ENCODE results near the gene LYZL6. TPM values are rescaled to one million over a fixed set of nuclear protein-coding genes. Genes with fewer than 3 reads are reported as not detected.

LYZL6 gene
- total and polyA plus RNA-seq, 2 of the 8 experiments (the other 6 are each of a cell fraction or from before 2014, with no cell fraction given), result not detected

- no peak overlapping the region for H3K56ac ChIP-seq (replicated peaks; ENCODE audit: insufficient read length, low read depth, low read length)
- H3K79me2 ChIP-seq (ENCODE audit: control insufficient read depth in 1 of 2, insufficient read depth in 2 of 2, low read length in 2 of 2), result no peaks in the 10 kb centered on the region
- H3K9ac ChIP-seq (replicated peaks in 1 of 4; ENCODE audit: extremely low read depth in 1 of 4, low read depth in 3 of 4, low read length in 3 of 4), result no peak overlapping the region
- no peaks in the 10 kb centered on the region for H3K36me3 ChIP-seq (ENCODE audit: control insufficient read depth in 2 of 4, insufficient read depth in 4 of 4, low read length in 3 of 4)
- H2BK5ac ChIP-seq (ENCODE audit: low read depth, low read length), result no peak overlapping the region
- H3K23me2 ChIP-seq (ENCODE audit: low read depth, low read length), result no peaks in the 10 kb centered on the region
- H3K14ac ChIP-seq (ENCODE audit: insufficient read length), result no peak overlapping the region
- H2BK20ac ChIP-seq (ENCODE audit: low read length), result no peak overlapping the region
- no peak overlapping the region for H4K91ac ChIP-seq (replicated peaks; ENCODE audit: insufficient read length, low read length)
- H3K4me2 ChIP-seq (ENCODE audit: insufficient read depth in 1 of 2, low read depth in 2 of 2, low read length in 2 of 2), result no peak overlapping the region
- no peak for TF ChIP-seq NRF1 (IDR thresholded peaks at IDR 0.05; ENCODE audit: low read depth, low read length)
- TF ChIP-seq KDM5A (IDR thresholded peaks at IDR 0.05; ENCODE audit: low read length), result no peak
- TF ChIP-seq, protein P1, sequence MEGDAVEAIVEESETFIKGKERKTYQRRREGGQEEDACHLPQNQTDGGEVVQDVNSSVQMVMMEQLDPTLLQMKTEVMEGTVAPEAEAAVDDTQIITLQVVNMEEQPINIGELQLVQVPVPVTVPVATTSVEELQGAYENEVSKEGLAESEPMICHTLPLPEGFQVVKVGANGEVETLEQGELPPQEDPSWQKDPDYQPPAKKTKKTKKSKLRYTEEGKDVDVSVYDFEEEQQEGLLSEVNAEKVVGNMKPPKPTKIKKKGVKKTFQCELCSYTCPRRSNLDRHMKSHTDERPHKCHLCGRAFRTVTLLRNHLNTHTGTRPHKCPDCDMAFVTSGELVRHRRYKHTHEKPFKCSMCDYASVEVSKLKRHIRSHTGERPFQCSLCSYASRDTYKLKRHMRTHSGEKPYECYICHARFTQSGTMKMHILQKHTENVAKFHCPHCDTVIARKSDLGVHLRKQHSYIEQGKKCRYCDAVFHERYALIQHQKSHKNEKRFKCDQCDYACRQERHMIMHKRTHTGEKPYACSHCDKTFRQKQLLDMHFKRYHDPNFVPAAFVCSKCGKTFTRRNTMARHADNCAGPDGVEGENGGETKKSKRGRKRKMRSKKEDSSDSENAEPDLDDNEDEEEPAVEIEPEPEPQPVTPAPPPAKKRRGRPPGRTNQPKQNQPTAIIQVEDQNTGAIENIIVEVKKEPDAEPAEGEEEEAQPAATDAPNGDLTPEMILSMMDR (IDR thresholded peaks at IDR 0.05; ENCODE audit: control extremely low read depth in 1 of 3, insufficient read depth in 1 of 3, low read depth in 1 of 3, low read length in 3 of 3), result no peak
- TF ChIP-seq POLR2A (IDR thresholded peaks at IDR 0.05; ENCODE audit: control extremely low read depth in 1 of 2, low read depth in 2 of 2, low read length in 2 of 2), result no peak
- no peak for TF ChIP-seq POLR2AphosphoS5 (IDR thresholded peaks at IDR 0.05; ENCODE audit: low read depth, low read length)
- no peak overlapping the region for H4K5ac ChIP-seq (ENCODE audit: insufficient read length, low read depth, low read length)
- H2BK15ac ChIP-seq (ENCODE audit: low read length), result no peak overlapping the region
- H2AFZ ChIP-seq (ENCODE audit: low read length), result no peak overlapping the region
- H2AK5ac ChIP-seq (ENCODE audit: low read depth, low read length), result no peak overlapping the region
- no peak overlapping the region for H3K4ac ChIP-seq (replicated peaks; ENCODE audit: insufficient read length, low read depth, low read length)
- no peak overlapping the region for H3K18ac ChIP-seq (ENCODE audit: extremely low read depth, low read length)
- no peak overlapping the region for H2BK120ac ChIP-seq (replicated peaks; ENCODE audit: low read depth, low read length)
- CTCF ChIA-PET (ENCODE audit: partially characterized antibody), result interaction anchor here (0.5 to 7.2 kb wide), 5 partner anchors 9 to 171 kb away, joined by 3 to 33 read pairs (median 8); no protein-coding TSS in a partner anchor
- H3K4me3 ChIP-seq (ENCODE audit: extremely low read depth in 1 of 4, insufficient read depth in 2 of 4, low read depth in 3 of 4, low read length in 4 of 4), result no peak overlapping the region
- no peaks in the 10 kb centered on the region for H3K79me1 ChIP-seq (ENCODE audit: low read depth, low read length)
- no peak overlapping the region for H4K8ac ChIP-seq (ENCODE audit: extremely low read depth, insufficient read depth, low read length)
- no peak overlapping the region for H3K27ac ChIP-seq (ENCODE audit: low read depth, low read length)
- WGBS, 2 experiments (ENCODE audit: extremely low coverage in 1 of 2, insufficient coverage in 1 of 2, insufficient read length in 1 of 2, insufficient replicate concordance in 2 of 2, low coverage in 1 of 2, low lambda C conversion rate in 2 of 2, missing lambda C conversion rate in 1 of 2), result 96% methylated on average over 3 of the region's 3 CpGs; no CpG with 5 or more reads in 1 of the 2 experiments
- H3K9me3 ChIP-seq (ENCODE audit: insufficient read depth in 2 of 2, low read depth in 1 of 2, low read length in 1 of 2), result no peaks in the 10 kb centered on the region
- POLR2A ChIA-PET (ENCODE audit: partially characterized antibody), result no interaction called here
- FAIRE-seq (no peak), DNase-seq (ENCODE audit: low read depth in 1 of 2, low spot score in 2 of 2) (no peak)
- no peak overlapping the region for H3K23ac ChIP-seq (ENCODE audit: insufficient read length)
- H4K20me1 ChIP-seq (replicated peaks in 1 of 2; ENCODE audit: control insufficient read depth in 1 of 2, insufficient read depth in 2 of 2, low read length in 2 of 2), result no peaks in the 10 kb centered on the region
- no peaks in the 10 kb centered on the region for H3K27me3 ChIP-seq (replicated peaks in 1 of 4; ENCODE audit: control insufficient read depth in 3 of 4, extremely low read depth in 1 of 4, insufficient read depth in 3 of 4, low read length in 3 of 4)
- no peaks in the 10 kb centered on the region for H3K4me1 ChIP-seq (replicated peaks in 1 of 4; ENCODE audit: control insufficient read depth in 3 of 4, insufficient read depth in 4 of 4, low read length in 3 of 4)
- H2BK12ac ChIP-seq (ENCODE audit: low read depth, low read length), result no peak overlapping the region
These were observed 34.8 kb upstream of the LYZL6 start for GRCh38 chr17:35978346-35978745.
